Activated T-helper 17 cell treated with anti-CD3 and anti-CD28 coated beads, Interleukin-2, amount 50 U/mL, for 72 hours (primary cell): ENCODE measurements around the gene CEP250. TPM values are rescaled to one million over a fixed set of nuclear protein-coding genes. Genes with fewer than 3 reads are reported as not detected.
A peak's percentile ranks its signal among the peaks of the same experiment; 100 is the strongest.

Source experiments
- ATAC-seq: fragments of 150-1000 bp; cut with Tn5 transposase; replicated peaks from 2 replicates; pipeline ENCODE4 v1.10.0; 2021; ENCODE audit warnings: mild to moderate bottlenecking, moderate library complexity
- H3K27ac Mint-ChIP-seq: one replicate; pipeline ENCODE4 v1.8.0; 2022; ENCODE audit warnings: mixed read lengths
- H3K27me3 Mint-ChIP-seq: one replicate; pipeline ENCODE4 v1.8.0; 2022; ENCODE audit warnings: mixed read lengths
- H3K36me3 Mint-ChIP-seq: one replicate; pipeline ENCODE4 v1.8.0; 2022; ENCODE audit warnings: low read depth, mild to moderate bottlenecking, mixed read lengths
- H3K4me1 Mint-ChIP-seq: one replicate; pipeline ENCODE4 v1.8.0; 2022; ENCODE audit warnings: mixed read lengths
- H3K4me3 Mint-ChIP-seq: one replicate; pipeline ENCODE4 v1.8.0; 2022; ENCODE audit warnings: mild to moderate bottlenecking, mixed read lengths
- H3K9me3 Mint-ChIP-seq: one replicate; pipeline ENCODE4 v1.8.0; 2022; ENCODE audit warnings: mixed read lengths
- total RNA-seq, 2 donors: library from RNA; stranded (reverse); gene quantifications; one replicate each; pipeline ENCODE4 v1.2.3, GENCODE V29; 2022

The CEP250 gene
- total RNA-seq, 2 donors from 2014 or later: 77.8 to 88.3 TPM

DNA sequence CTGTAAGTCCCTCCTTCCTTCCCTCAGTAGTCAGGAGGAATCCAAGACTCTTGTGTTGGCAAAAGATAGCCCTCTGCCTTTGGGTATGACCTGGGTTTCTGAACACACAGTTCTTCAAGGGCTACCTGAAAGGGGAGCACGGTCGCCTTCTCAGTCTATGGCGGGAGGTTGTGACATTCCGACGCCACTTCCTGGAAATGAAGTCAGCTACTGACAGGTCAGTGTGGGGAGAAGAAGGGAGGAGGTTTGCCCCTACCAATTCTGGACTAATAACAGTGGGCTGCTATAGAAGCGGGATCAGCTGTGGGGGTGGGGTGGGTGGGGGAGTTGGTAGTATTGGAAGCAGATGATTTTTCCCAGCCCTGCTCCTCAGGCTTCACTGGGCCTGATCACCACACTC lies 11.5 kb downstream of the CEP250 start:
- no peaks in the 10 kb centered on the region for H3K4me1 Mint-ChIP-seq
- peaks cover 70% of the 10 kb centered on the region for H3K36me3 Mint-ChIP-seq
- no peak overlapping the region for H3K4me3 Mint-ChIP-seq
- H3K27ac Mint-ChIP-seq: no peak overlapping the region
- no peaks in the 10 kb centered on the region for H3K27me3 Mint-ChIP-seq
- no peak for ATAC-seq
- H3K9me3 Mint-ChIP-seq: no peaks in the 10 kb centered on the region

DNA sequence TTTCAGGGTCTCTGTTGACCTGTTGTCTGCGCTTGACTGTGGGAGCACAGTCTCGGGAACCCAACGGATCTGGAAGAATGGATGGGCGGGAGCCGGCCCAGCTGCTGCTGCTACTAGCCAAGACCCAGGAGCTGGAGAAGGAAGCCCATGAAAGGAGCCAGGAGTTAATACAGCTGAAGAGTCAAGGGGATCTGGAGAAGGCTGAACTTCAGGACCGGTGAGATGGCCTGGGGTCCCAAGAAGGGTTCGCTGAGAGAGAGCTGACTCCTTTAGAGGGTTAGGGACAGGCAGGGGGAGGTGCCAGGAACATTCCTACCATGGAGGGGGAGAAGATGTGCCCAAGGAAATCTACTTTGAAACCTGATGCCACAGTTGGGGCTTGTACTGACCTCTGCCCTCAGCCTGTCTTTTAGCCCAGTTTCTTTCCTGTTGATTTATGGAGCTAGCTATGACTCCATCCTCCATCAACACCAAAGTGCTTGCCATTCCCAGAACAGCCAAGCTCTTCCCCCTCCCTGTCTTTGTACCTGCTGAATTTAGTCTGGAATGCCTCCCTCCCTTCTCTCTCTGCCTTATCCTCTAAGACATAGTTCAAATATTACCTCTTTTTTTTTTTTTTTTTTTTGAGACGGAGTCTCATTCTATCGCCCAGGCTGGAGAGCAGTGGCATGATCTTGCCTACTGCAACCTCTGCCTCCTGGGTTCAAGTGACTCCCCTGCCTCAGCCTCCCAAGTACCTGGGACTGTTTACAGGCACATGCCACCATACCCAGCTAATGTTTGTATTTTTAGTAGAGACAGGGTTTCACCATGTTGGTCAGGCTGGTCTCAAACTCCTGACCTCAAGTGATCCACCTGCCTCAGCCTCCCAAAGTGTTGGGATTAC lies 12.2 kb downstream of the CEP250 start:
- H3K36me3 Mint-ChIP-seq: peaks cover 71% of the 10 kb centered on the region
- H3K27me3 Mint-ChIP-seq: no peaks in the 10 kb centered on the region
- H3K27ac Mint-ChIP-seq: no peak overlapping the region
- ATAC-seq: no peak
- H3K4me1 Mint-ChIP-seq: no peaks in the 10 kb centered on the region
- H3K4me3 Mint-ChIP-seq: no peak overlapping the region
- no peaks in the 10 kb centered on the region for H3K9me3 Mint-ChIP-seq

DNA sequence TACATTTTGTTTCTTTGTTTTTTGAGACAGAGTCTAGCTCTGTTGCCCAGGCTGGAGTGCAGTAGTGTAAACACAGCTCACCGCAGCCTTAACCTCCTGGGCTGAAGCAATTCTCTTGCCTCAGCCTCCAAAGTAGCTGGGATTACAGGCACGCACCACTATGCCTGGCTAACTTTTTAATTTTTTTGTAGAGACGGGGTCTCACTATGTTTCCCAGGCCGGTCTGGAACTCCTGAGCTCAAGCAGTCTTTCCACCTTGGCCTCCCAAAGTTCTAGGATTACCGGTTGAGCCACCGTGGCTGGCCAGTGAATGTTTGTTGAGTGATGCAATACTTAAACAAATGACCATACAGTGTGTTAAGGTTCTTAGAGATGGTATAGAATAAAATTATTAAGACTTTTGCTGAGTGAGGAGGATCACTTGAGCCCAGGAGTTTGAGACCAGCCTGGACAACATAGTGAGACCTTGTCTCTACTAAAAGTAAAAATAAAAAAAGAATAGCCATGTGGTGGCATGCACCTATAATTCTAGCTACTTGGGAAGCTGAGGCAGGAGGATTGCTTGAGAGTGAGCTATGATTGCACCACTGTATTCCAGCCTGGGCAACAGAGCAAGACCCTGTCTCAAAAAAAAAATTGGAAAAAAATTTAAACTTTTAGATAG lies 13.4 kb downstream of the CEP250 start:
- no peaks in the 10 kb centered on the region for H3K4me1 Mint-ChIP-seq
- H3K9me3 Mint-ChIP-seq: no peaks in the 10 kb centered on the region
- peaks cover 64% of the 10 kb centered on the region for H3K36me3 Mint-ChIP-seq
- H3K4me3 Mint-ChIP-seq: no peak overlapping the region
- no peak overlapping the region for H3K27ac Mint-ChIP-seq
- H3K27me3 Mint-ChIP-seq: no peaks in the 10 kb centered on the region
- no peak for ATAC-seq

DNA sequence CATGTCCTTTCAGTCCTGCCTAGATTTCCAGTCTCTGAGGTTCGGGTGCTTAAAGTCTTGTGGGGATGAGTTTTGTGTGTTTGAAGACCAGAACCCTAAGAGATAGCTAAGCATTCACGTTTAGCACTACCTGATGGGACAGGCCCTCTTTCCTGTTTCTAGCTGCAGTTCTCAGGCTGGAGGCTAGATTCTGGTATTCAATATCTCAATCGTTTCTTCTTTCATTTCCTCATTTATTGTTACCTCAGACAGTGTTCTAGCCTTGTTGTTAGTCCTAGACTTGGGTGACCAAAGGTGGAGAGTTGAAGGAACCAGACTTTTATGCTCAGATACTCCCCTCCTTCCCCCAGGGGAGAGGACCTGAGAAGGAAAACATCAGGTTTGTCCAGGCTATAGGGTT lies 16.8 kb downstream of the CEP250 start:
- Mint-ChIP-seq H3K4me3 (no peak overlapping the region), H3K27ac (no peak overlapping the region), H3K9me3 (no peaks in the 10 kb centered on the region), H3K27me3 (no peaks in the 10 kb centered on the region), H3K4me1 (no peaks in the 10 kb centered on the region), H3K36me3 (peaks cover 42% of the 10 kb centered on the region)
- no peak for ATAC-seq

DNA sequence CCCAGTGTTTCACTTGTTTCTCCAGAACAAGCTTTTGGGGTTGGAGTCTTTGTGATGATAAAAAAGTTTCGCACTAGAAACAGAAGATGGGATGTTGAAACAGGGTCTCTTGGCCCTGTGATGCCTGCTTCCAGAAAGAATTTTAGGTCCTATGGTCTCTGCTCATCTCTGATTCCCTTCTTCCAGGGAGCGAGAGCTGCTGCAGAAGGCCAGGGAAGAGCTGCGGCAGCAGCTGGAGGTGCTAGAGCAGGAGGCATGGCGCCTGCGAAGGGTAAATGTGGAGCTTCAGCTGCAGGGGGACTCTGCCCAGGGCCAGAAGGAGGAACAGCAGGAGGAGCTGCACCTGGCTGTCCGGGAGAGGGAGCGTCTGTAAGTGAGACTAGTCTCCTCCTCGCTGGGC lies 18.3 kb downstream of the CEP250 start:
- Mint-ChIP-seq H3K9me3 (no peaks in the 10 kb centered on the region), H3K4me1 (no peaks in the 10 kb centered on the region), H3K36me3 (peaks cover 29% of the 10 kb centered on the region), H3K27me3 (no peaks in the 10 kb centered on the region), H3K27ac (no peak overlapping the region), H3K4me3 (no peak overlapping the region)
- no peak for ATAC-seq

DNA sequence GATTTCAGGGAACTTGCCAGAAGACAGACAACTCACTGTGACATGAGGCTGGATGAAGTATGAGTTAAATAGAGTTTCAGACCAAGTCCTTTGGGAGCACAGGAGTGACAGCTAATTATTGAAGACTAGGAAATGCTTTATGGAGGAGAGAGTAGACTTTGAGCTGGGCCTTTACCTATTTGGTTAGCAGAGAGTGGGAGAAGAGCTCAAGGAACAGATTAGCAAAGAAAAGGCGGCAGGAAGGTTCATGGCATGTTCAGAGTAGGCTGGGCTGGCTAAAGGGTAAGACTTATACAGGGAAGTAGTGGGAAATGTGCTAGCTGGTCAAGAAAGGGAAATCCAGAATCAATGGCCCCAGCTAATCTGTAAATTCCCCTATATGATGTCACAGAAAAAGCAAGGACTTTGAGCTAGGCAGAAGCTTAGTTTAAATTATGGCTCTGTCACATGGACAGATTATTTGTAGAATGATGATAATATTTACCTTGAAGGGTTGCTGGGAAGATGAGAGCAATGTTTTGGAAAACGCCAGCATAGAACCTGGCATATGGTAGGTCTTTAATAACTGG lies 19.0 kb downstream of the CEP250 start:
- Mint-ChIP-seq H3K27me3 (no peaks in the 10 kb centered on the region), H3K4me3 (no peak overlapping the region), H3K4me1 (no peaks in the 10 kb centered on the region), H3K9me3 (no peaks in the 10 kb centered on the region), H3K27ac (no peak overlapping the region), H3K36me3 (peaks cover 27% of the 10 kb centered on the region)
- ATAC-seq: no peak

DNA sequence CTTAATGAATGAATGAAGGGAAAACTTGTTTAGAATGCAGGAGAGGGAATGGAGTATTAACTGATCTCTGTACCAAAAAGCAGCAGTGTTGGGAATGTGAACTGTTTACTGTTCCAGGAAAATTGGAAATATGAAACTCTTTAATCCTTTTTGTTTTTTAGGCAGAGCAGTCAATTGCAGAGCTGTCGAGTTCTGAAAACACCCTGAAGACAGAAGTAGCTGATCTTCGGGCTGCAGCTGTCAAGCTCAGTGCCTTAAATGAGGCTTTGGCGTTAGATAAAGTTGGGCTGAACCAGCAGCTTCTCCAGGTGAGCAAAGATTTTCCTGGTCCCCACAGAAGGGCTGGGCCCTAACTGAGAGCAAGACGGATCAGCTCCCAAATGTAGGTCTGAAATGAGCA lies 20.9 kb downstream of the CEP250 start:
- H3K4me1 Mint-ChIP-seq: peaks cover 5% of the 10 kb centered on the region
- peaks cover 9% of the 10 kb centered on the region for H3K36me3 Mint-ChIP-seq
- no peaks in the 10 kb centered on the region for H3K27me3 Mint-ChIP-seq
- H3K9me3 Mint-ChIP-seq: no peaks in the 10 kb centered on the region
- no peak overlapping the region for H3K4me3 Mint-ChIP-seq
- ATAC-seq: no peak
- no peak overlapping the region for H3K27ac Mint-ChIP-seq

DNA sequence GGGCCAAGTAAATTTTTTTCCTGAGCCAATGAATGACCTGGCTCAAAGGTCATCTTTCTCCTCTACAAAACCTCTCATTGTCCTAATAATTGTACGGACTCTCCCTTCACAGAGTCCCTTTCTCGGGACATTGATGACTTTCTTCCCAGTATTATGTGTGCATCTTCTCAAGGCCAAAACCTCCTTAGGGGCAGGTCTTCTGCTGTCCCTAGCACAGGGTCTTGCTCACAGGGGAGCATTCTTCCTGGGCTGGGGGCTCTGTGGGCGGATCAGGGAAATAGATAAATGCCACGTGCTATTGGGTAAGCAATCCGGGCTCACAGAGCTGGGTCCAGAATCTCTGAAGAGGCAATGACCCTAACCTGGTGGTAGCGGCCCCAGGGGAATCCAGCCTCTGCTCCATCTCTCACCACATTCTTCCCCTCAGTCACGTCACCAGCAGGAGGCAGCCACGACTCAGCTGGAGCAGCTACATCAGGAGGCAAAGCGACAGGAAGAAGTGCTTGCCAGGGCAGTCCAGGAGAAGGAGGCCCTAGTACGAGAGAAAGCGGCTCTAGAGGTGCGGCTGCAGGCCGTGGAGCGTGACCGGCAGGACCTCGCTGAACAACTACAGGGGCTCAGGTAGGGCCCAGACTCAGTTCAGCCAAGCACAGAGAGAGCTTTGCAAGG lies 23.5 kb downstream of the CEP250 start:
- no peak overlapping the region for H3K27ac Mint-ChIP-seq
- no peaks in the 10 kb centered on the region for H3K27me3 Mint-ChIP-seq
- peaks cover 10% of the 10 kb centered on the region for H3K4me1 Mint-ChIP-seq

DNA sequence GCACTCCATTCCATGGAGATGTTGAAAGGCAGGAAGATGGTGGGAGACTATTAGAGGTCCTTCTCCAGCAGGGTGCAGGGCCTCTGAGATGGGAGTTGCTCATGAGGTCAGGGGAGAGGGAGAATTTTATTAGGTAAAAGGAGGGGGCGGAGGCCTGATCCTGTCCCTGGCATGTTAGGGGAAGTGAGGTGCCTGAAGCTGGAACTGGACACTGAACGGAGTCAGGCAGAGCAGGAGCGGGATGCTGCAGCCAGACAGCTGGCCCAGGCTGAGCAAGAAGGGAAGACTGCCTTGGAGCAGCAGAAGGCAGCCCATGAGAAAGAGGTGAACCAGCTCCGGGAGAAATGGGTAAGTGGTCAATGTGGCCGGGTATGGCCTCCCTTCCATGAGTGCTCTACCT lies 24.4 kb downstream of the CEP250 start:
- Mint-ChIP-seq H3K4me1 (peaks cover 10% of the 10 kb centered on the region), H3K27ac (peak overlapping the region; percentile 67), H3K4me3 (no peak overlapping the region)

More for the DNA sequence above, 23.5 kb downstream of the CEP250 start:
- no peaks in the 10 kb centered on the region for H3K9me3 Mint-ChIP-seq
- no peak for ATAC-seq
- no peak overlapping the region for H3K4me3 Mint-ChIP-seq
- peaks cover 8% of the 10 kb centered on the region for H3K36me3 Mint-ChIP-seq

DNA sequence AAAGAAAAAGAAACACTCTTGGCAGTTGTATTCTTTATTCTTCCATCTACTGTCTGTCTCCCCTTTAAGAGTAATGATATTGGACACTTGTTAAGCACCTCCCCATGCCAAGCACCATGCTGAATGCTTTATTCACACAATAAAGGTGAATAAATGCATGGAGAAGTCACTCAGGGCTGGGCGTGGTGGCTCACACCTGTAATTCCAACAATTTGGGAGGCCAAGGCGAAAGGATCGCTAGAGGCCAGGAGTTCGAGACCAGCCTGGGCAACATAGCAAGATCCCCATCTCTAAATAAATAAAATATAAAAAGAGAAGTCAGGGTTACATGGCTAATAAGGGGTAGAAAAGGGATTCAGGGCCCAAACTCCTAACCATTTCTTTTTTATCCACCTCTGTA lies 32.1 kb downstream of the CEP250 start:
- Mint-ChIP-seq H3K27ac (peak overlapping the region; percentile 74), H3K4me3 (peak overlapping the region; percentile 96), H3K9me3 (no peaks in the 10 kb centered on the region), H3K4me1 (peaks cover 28% of the 10 kb centered on the region), H3K27me3 (no peaks in the 10 kb centered on the region), H3K36me3 (peaks cover 74% of the 10 kb centered on the region)
- ATAC-seq: no peak

More for the DNA sequence above, 24.4 kb downstream of the CEP250 start:
- Mint-ChIP-seq H3K27me3 (no peaks in the 10 kb centered on the region), H3K9me3 (no peaks in the 10 kb centered on the region), H3K36me3 (peaks cover 16% of the 10 kb centered on the region)
- ATAC-seq: no peak

DNA sequence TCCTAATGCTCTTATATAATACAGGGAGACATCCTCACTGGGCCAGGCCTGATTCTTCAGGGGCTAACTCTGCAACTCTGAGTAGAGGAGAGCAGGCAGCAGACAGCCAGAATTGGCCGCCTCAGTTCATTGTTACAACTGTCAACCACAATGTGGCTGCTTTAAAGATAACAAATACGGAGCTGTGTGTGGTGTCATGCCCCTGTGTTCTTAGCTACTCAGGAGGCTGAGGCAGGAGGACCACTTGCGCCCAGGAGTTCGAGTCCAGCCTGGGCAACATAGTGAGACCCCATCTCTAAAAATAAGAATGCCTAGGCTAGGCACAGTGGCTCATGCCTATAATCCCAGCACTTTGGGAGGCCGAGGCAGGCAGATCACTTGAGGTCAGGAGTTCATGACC lies 34.3 kb downstream of the CEP250 start:
- ATAC-seq: no peak
- H3K36me3 Mint-ChIP-seq: peaks cover 80% of the 10 kb centered on the region
- peak overlapping the region; percentile 96 for H3K4me3 Mint-ChIP-seq
- H3K4me1 Mint-ChIP-seq: peaks cover 30% of the 10 kb centered on the region
- peak overlapping the region; percentile 50 for H3K27ac Mint-ChIP-seq
- no peaks in the 10 kb centered on the region for H3K9me3 Mint-ChIP-seq
- no peaks in the 10 kb centered on the region for H3K27me3 Mint-ChIP-seq

DNA sequence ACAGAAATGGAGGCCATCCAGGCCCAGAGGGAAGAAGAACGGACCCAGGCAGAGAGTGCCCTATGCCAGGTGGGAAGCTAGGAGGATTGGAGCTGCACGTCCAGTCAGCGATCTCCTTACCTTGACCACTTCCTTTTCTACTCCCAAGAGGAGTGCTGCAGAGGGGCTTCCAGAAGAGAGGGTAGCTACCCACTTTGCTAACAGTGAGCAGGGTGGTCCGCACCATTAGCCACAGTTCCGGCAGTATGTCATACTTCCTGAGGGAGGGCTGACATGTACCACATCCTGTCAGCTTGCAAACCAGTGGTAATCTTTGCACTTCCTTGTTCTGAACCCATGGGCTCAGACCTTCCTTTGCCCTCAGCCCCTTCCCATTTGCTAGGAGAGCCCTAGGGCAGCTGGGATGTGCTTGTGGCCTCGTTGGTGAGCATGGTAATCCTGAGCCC lies 35.4 kb downstream of the CEP250 start:
- H3K9me3 Mint-ChIP-seq: no peaks in the 10 kb centered on the region
- no peaks in the 10 kb centered on the region for H3K27me3 Mint-ChIP-seq
- ATAC-seq: peak; percentile 96
- H3K27ac Mint-ChIP-seq: peak overlapping the region; percentile 99
- peaks cover 87% of the 10 kb centered on the region for H3K36me3 Mint-ChIP-seq
- peaks cover 36% of the 10 kb centered on the region for H3K4me1 Mint-ChIP-seq
- H3K4me3 Mint-ChIP-seq: peak overlapping the region; percentile 96

DNA sequence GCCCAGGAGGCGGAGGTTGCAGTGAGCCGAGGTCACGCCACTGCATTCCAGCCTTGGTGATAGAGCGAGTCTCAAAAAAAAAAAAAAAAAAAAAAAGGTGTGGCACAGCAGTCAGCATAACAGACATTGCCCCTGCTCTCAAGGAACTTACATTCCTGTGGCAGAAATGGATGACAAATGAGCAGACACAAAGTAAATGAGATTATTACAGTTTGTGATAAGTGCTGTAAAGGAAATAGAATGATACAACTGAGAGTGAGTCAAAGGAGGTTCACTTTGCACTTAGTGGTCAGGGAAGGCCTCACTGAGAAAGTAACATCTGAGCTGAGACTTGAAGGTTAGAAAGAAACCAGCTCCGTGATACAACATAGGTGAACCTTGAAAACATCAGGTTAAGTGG lies 36.4 kb downstream of the CEP250 start:
- ATAC-seq: peak; percentile 60
- H3K4me1 Mint-ChIP-seq: peaks cover 36% of the 10 kb centered on the region
- peak overlapping the region; percentile 99 for H3K27ac Mint-ChIP-seq
- no peaks in the 10 kb centered on the region for H3K27me3 Mint-ChIP-seq
- H3K36me3 Mint-ChIP-seq: peaks cover 93% of the 10 kb centered on the region
- H3K4me3 Mint-ChIP-seq: peak overlapping the region; percentile 96
- H3K9me3 Mint-ChIP-seq: no peaks in the 10 kb centered on the region

DNA sequence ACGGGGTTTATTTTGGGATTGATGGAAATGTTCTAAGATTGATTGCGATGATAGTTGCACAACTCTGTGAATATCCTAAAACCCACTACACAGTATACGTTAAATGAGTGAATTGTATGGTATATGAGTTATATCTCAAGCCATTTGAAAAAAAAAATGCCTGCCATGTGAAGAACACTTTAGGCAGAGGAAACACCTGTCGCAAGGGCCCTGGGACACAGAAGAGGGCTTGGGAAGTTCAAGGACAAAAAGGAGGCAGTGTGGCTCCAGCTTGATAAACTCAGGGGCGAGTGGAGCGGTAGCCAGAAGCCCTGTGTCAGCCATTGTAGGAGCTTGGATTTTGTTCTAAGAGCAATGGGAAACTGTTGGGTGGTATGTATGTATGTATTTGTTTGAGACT lies 37.0 kb downstream of the CEP250 start:
- peak overlapping the region; percentile 96 for H3K4me3 Mint-ChIP-seq
- peaks cover 36% of the 10 kb centered on the region for H3K4me1 Mint-ChIP-seq
- peaks cover 93% of the 10 kb centered on the region for H3K36me3 Mint-ChIP-seq
- no peak for ATAC-seq
- no peaks in the 10 kb centered on the region for H3K9me3 Mint-ChIP-seq
- no peaks in the 10 kb centered on the region for H3K27me3 Mint-ChIP-seq
- H3K27ac Mint-ChIP-seq: peak overlapping the region; percentile 99
